AML-193 (cell line): ENCODE measurements around the gene SUPT5H.

Experiments used
- DNase-seq, 2 experiments: peaks; one replicate each; lab custom pipeline; 2025; lab: John Stamatoyannopoulos, UW

SUPT5H gene

GRCh38 chr19:39409208-39410016, 36.0 kb upstream of the SUPT5H start:
- no peak for DNase-seq

DNA sequence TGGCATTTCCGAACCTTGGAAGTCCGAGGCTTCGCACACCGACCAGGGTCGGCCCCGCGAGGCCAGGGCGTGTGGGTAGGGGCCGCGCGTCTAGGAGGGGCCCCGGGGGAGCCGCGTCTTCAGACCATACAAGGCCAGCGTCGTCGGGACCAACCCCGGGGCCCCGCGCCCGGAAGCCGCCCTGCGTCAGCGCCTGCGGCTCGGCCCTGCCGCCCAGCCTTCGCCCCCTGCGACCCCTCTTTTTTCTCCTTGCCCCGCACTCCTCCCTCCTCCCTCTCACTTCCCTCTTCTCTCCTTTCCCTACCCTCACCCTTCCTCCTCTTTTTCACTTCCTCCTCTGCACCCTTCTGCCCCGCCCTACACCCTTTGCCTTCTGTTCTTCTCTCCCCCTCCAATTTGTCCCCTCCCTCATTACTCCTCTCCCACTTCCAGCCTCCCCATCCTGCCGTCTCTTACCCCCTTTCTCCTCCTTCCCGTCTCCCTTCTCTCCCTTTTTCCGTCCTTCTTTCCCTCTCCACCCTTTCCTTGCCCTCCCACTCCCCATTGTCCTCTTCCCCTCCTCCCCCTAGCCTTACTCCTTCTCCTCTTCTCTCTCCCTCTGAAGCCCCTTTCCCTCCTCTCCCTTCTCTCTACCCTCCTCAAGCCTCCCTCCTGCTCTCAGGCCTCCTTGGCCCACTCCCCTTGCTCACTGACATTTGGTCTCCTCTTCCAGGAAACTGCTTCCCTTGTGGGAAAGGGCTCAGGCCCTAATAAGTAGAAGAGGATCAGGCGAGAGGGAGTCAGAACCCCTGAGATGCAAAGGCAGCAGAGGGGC, 35.2 kb upstream of the SUPT5H start:
- DNase-seq, result peak; percentile 40 to 42

DNA sequence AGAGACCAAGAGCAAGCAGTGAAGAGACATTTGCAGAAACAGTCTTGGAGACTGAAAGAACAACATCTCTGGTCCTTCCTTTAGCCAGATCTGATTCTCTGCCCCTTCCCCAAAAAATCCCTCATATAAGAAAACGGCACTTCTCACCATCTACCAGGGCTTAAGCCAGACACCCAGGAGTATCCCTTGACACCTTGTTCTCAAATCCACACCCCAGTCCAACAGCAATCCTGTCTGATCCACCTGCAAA, 34.6 kb upstream of the SUPT5H start:
- no peak for DNase-seq

GRCh38 chr19:39411081-39411831, 34.1 kb upstream of the SUPT5H start:
- peak; percentile 27 to 41 for DNase-seq

GRCh38 chr19:39411832-39412099, 33.6 kb upstream of the SUPT5H start:
- DNase-seq, result peak; percentile 85 to 91

GRCh38 chr19:39412100-39412866, 33.1 kb upstream of the SUPT5H start, which contains the start of gene PLEKHG2:
Gene PLEKHG2 (plus strand): TSS chr19:39412669. CDS start chr19:39414087, 1,418 bp downstream.
- peak; percentile 93 to 95 for DNase-seq

GRCh38 chr19:39412867-39413271, 32.5 kb upstream of the SUPT5H start:
- DNase-seq, result no peak

DNA sequence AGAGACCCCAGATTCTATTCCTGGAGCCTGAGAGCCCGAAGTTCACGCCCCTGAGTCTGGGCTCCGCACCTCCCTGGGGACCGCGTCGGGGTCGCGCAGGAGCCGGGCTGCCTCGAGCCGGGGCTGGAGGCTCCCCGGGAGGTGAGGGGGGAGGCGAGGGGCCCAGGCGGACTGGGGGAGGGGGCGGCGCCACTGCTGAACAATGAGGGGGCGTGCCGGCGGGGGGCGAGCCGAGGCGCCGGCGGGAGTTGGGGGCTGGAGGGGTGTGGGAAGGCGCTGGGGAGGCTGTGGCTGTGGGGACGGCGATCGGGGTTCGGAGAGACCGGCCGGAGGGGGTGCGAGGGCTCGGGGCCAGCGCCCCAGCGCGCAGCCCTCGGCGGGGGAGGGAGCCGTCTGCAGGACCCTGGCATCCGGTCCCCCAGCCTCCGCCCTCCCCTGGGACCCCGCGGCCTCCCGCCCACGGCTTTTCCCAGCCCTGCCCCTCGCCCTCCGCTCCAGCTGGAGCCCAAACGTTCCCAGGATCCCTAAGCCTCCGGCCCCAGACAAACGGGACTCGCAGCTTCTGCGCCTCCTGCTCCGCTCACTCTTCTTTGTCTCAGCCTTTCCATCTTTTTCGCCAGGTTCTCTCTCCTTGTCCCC, 32.0 kb upstream of the SUPT5H start:
- DNase-seq, result no peak

GRCh38 chr19:39413911-39414608, 31.3 kb upstream of the SUPT5H start:
- DNase-seq, result no peak

DNA sequence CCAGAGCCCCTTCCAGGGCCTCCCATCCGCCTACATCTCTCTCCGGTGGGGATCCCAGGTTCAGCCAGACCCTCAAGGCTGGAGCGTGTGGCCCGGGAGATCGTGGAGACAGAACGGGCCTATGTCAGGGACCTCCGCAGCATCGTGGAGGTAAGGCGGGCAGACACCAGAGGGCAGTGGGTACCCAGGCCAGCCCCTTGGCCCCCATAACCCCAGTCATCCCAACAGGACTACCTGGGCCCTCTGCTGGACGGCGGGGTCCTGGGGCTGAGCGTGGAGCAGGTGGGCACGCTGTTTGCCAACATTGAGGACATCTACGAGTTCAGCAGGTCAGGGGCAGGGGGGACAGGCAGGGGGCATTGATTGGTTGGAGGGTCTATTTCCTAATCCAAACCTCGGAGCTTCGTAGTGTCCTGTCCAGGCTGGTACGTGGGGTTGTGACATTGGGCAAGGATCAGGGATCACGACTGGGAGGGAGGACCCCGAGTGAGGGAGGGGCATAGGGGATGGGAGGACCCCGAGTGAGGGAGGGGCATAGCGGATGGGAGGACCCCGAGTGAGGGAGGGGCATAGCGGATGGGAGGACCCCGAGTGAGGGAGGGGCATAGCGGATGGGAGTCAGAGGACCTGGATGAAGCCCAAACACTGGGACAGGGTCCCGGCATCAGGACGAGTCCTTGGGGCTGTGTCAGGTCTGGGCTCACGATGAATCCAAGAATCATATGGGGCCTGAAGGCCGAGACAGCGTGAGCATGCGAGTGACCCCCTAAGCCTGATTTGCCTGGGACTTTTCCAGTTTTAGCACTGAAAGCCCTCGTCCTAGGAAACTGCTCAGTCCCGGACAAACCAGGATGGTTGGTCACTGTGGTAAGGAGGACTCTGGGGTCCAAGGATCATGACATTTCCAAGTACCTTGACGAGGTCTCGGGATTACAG, 30.0 kb upstream of the SUPT5H start:
- no peak for DNase-seq

- DNase-seq, result no peak
Measured at GRCh38 chr19:39416152-39417120, 28.9 kb upstream of the SUPT5H start.

DNA sequence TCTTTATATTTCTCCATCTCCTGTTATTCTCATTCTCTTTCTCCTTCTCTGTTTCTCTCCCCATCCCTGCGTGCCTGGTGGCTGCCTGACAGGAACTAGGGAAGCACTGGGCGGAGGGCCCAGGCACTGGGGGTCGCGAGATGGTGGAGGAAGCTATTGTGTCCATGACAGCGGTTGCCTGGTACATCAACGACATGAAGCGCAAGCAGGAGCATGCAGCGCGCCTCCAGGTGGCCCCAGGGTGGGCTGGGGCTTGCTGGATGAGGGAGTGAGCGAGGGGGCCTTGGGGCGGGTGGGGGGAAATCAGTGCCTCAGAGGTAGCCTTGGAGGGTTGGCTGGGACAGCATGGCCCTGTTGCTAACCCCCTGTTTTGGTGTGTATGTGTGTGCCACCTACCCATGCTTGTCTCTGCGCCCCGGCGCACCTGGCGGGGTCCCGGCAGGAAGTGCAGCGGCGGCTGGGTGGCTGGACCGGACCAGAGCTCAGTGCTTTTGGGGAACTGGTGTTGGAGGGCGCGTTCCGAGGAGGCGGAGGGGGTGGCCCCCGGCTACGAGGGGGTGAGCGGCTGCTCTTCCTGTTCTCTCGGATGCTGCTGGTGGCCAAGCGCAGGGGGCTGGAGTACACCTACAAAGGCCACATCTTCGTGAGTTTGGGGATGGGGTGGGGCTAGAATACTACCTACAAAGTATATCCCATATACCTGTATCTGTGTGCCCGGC, 27.8 kb upstream of the SUPT5H start:
- no peak for DNase-seq

- no peak for DNase-seq
Measured at GRCh38 chr19:39419003-39419402, 26.4 kb upstream of the SUPT5H start.

GRCh38 chr19:39420769-39421168, 24.6 kb upstream of the SUPT5H start:
- no peak for DNase-seq

DNA sequence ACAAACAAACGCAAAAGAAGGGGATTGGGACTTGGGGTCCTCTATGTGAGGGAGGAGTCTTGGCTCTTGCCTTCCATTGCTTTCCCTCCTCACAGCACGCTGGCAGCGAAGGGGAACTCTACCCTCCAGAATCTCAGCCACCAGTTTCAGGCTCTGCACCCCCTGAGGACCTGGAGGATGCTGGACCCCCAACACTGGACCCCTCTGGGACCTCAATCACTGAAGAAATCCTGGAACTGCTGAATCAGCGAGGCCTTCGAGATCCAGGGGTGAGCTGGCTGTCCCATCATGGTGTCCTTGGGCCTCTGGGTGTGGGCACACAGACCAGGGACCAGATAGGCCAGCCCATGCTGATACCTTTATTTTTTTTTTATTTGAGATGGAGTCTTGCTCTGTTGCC, 23.4 kb upstream of the SUPT5H start:
- DNase-seq, result no peak

- DNase-seq, result no peak
Measured at GRCh38 chr19:39423258-39424086, 21.9 kb upstream of the SUPT5H start.

DNA sequence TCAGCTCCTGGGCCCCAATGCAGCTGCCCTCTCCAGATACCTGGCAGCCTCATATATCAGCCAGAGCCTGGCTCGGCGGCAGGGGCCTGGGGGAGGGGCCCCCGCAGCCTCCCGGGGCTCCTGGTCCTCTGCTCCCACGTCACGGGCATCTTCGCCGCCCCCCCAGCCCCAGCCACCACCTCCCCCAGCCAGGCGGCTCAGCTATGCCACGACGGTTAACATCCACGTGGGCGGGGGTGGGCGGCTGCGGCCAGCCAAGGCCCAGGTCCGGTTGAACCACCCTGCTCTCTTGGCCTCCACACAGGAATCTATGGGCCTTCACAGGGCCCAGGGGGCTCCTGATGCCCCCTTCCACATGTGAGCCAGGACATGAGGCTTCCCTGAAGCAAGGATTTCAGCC, 20.4 kb upstream of the SUPT5H start:
- no peak for DNase-seq
